OCI-LY7 (cell line): Measurements from ENCODE around the gene CHST9. TPM values are rescaled to one million over a fixed set of nuclear protein-coding genes. Genes with fewer than 3 reads are reported as not detected.

Source experiments
- BruUV-seq: library from RNA; stranded (reverse); fragments of 400-500 nt; replicated peaks from 2 replicates; lab custom pipeline; 2021; lab: Mats Ljungman, UMichigan
- CTCF ChIA-PET: fragments of 300-600 bp; sonication (Branson Sonifier 250); formaldehyde crosslinking; loops from one replicate; lab custom pipeline; 2022; ENCODE audit warnings: antibody characterized with exemption; ENCODE audit not compliant: unreplicated experiment; lab: Charles Lee
- POLR2A ChIA-PET: fragments of 300-600 bp; sonication (Branson Sonifier 250); formaldehyde crosslinking; loops from one replicate; lab custom pipeline; 2022; ENCODE audit warnings: antibody characterized with exemption; lab: Charles Lee
- DNase-seq: peaks from one replicate; pipeline ENCODE4 v3.0.0-alpha.2; 2015; ENCODE audit warnings: low spot score
- H2AFZ ChIP-seq: fragments of 200-600 bp; sonication (generic), shearing (Covaris generic); 2 replicates; pipeline ENCODE4 v1.6.1; 2014; ENCODE audit warnings: mild to moderate bottlenecking, antibody characterized with exemption, low read length, moderate library complexity
- H3K27ac ChIP-seq: fragments of 200-600 bp; sonication (generic); 2 replicates; pipeline ENCODE4 v1.5.1; 2014; ENCODE audit warnings: mixed run types, low read depth, mild to moderate bottlenecking, moderate library complexity, low read length, inconsistent platforms; ENCODE audit not compliant: poor library complexity, severe bottlenecking
- H3K36me3 ChIP-seq: fragments of 200-600 bp; sonication (generic); 2 replicates; pipeline ENCODE4 v1.6.1; 2014; ENCODE audit warnings: mild to moderate bottlenecking, antibody characterized with exemption, low read length, moderate library complexity, mixed read lengths; ENCODE audit not compliant: insufficient read depth
- H3K4me1 ChIP-seq: fragments of 200-600 bp; sonication (generic); 2 replicates; pipeline ENCODE4 v1.5.1; 2014; ENCODE audit warnings: mild to moderate bottlenecking, low read length; ENCODE audit not compliant: insufficient read depth, poor library complexity, severe bottlenecking
- H3K4me2 ChIP-seq: fragments of 200-600 bp; sonication (generic); 2 replicates; pipeline ENCODE4 v1.6.1; 2014; ENCODE audit warnings: mild to moderate bottlenecking, low read length
- H3K4me3 ChIP-seq: fragments of 200-600 bp; sonication (generic); 2 replicates; pipeline ENCODE4 v1.5.1; 2014; ENCODE audit warnings: mild to moderate bottlenecking, low read depth, low read length; ENCODE audit not compliant: poor library complexity, severe bottlenecking
- H3K79me2 ChIP-seq: fragments of 200-600 bp; sonication (generic); 2 replicates; pipeline ENCODE4 v1.6.1; 2016; ENCODE audit warnings: low read depth, mild to moderate bottlenecking, low read length, moderate library complexity, mixed read lengths; ENCODE audit not compliant: insufficient read depth
- H3K9me2 ChIP-seq: fragments of 200-600 bp; sonication (generic); 2 replicates; pipeline ENCODE4 v1.6.1; 2016; ENCODE audit warnings: mild to moderate bottlenecking, low read length, mixed read lengths; ENCODE audit not compliant: insufficient read depth
- H3K9me3 ChIP-seq: fragments of 200-600 bp; sonication (generic); 2 replicates; pipeline ENCODE4 v1.6.1; 2014; ENCODE audit warnings: mild to moderate bottlenecking, mixed run types, low read length, mixed read lengths
- H4K20me1 ChIP-seq: fragments of 200-600 bp; sonication (generic); 2 replicates; pipeline ENCODE4 v1.6.1; 2014; ENCODE audit warnings: mild to moderate bottlenecking, antibody characterized with exemption, low read length, moderate library complexity, mixed read lengths; ENCODE audit not compliant: insufficient read depth
- CTCF ChIP-seq: fragments of 200-600 bp; sonication (generic); conservative IDR thresholded peaks from 2 replicates; pipeline ENCODE4 v1.5.1; 2014; ENCODE audit warnings: mild to moderate bottlenecking, antibody characterized with exemption, low read length, moderate library complexity, mixed read lengths
- EZH2phosphoT487 ChIP-seq: fragments of 200-600 bp; sonication (generic); IDR thresholded peaks from 2 replicates; pipeline ENCODE4 v1.6.1; 2018; ENCODE audit warnings: low read depth, borderline replicate concordance, mild to moderate bottlenecking, mixed run types, antibody characterized with exemption, low read length, moderate library complexity, mixed read lengths
- intact Hi-C: fragments of 100-400 bp; cut with micrococcal nuclease; formaldehyde crosslinking; loops from one replicate; pipeline ENCODE4 v1.10.0; 2022; ENCODE audit not compliant: unreplicated experiment
- total RNA-seq, 2 experiments: library from RNA; depleted of rRNA in 1 of 2; stranded (reverse); fragments of >200 nt in 1 of 2; shearing (Covaris generic) in 1 of 2; gene quantifications; 2 replicates each; pipeline ENCODE4 v1.2.3, GENCODE V29; 2014 to 2022

The CHST9 gene
- total RNA-seq, 2 experiments from 2014 or later = not detected

GRCh38 chr18:27213123-27213717 is 28.1 kb upstream of the CHST9 start:
- BruUV-seq = no TSS peak
- POLR2A ChIA-PET = interaction anchor here (0.6 kb wide), 2 partner anchors 220 to 331 kb away, joined by 4 read pairs; no protein-coding TSS in a partner anchor
- Histone ChIP-seq H3K36me3 (no peaks in the 10 kb centered on the region), H2AFZ (no peak overlapping the region), H4K20me1 (no peaks in the 10 kb centered on the region), H3K4me2 (no peak overlapping the region), H3K4me3 (no peak overlapping the region), H3K27ac (no peak overlapping the region), H3K4me1 (no peaks in the 10 kb centered on the region), H3K9me3 (no peaks in the 10 kb centered on the region), H3K9me2 (no peaks in the 10 kb centered on the region), H3K79me2 (no peaks in the 10 kb centered on the region)
- TF ChIP-seq CTCF = no peak
- no peak for TF ChIP-seq EZH2phosphoT487
- no peak for DNase-seq
- intact Hi-C loops = no loop called here
- CTCF ChIA-PET = no interaction called here

GRCh38 chr18:27211569-27211968 is 26.5 kb upstream of the CHST9 start:
- Histone ChIP-seq H3K4me1 (no peaks in the 10 kb centered on the region), H3K36me3 (no peaks in the 10 kb centered on the region), H3K9me2 (no peaks in the 10 kb centered on the region), H4K20me1 (no peaks in the 10 kb centered on the region), H3K9me3 (no peaks in the 10 kb centered on the region), H2AFZ (no peak overlapping the region), H3K79me2 (no peaks in the 10 kb centered on the region), H3K27ac (no peak overlapping the region), H3K4me3 (no peak overlapping the region), H3K4me2 (no peak overlapping the region)
- ChIA-PET POLR2A (interaction anchor here (0.7 kb wide), 1 partner anchor 8 kb away, joined by 3 read pairs; no protein-coding TSS in a partner anchor), CTCF (no interaction called here)
- BruUV-seq = no TSS peak
- no peak for DNase-seq
- TF ChIP-seq CTCF (no peak), EZH2phosphoT487 (no peak)
- intact Hi-C loops = no loop called here

- H4K20me1 ChIP-seq = no peaks in the 10 kb centered on the region
- H3K9me2 ChIP-seq = no peaks in the 10 kb centered on the region
- TF ChIP-seq EZH2phosphoT487 (no peak), CTCF (no peak)
- BruUV-seq = no TSS peak
- no peak overlapping the region for H3K4me2 ChIP-seq
- no peak overlapping the region for H3K4me3 ChIP-seq
- H3K79me2 ChIP-seq = no peaks in the 10 kb centered on the region
- CTCF ChIA-PET = no interaction called here
- H3K9me3 ChIP-seq = no peaks in the 10 kb centered on the region
- H2AFZ ChIP-seq = no peak overlapping the region
- no peaks in the 10 kb centered on the region for H3K4me1 ChIP-seq
- H3K27ac ChIP-seq = no peak overlapping the region
- no peak for DNase-seq
- POLR2A ChIA-PET = interaction anchor here (0.6 kb wide), 1 partner anchor 1855 kb away, joined by 5 read pairs; no protein-coding TSS in a partner anchor
- intact Hi-C loops = no loop called here
- no peaks in the 10 kb centered on the region for H3K36me3 ChIP-seq
These were observed 21.3 kb upstream of the CHST9 start for GRCh38 chr18:27206411-27206810.
